HG03521 (cell line): Measurements from ENCODE around the gene SNAPC4.
"Not testable (repeated sequence)": the region's sequence is repeated elsewhere in the genome, so short reads cannot be mapped to it uniquely, and the experiment has no call there.

Experiments used
- ATAC-seq: cut with Tn5 transposase; IDR thresholded peaks from one replicate; pipeline ENCODE4 v1.9.1; 2021; ENCODE audit warnings: mild to moderate bottlenecking, moderate library complexity; ENCODE audit not compliant: unreplicated experiment

SNAPC4 gene

GRCh38 chr9:136433849-136434579, 34.0 kb upstream of the SNAPC4 start:
- no peak for ATAC-seq

DNA sequence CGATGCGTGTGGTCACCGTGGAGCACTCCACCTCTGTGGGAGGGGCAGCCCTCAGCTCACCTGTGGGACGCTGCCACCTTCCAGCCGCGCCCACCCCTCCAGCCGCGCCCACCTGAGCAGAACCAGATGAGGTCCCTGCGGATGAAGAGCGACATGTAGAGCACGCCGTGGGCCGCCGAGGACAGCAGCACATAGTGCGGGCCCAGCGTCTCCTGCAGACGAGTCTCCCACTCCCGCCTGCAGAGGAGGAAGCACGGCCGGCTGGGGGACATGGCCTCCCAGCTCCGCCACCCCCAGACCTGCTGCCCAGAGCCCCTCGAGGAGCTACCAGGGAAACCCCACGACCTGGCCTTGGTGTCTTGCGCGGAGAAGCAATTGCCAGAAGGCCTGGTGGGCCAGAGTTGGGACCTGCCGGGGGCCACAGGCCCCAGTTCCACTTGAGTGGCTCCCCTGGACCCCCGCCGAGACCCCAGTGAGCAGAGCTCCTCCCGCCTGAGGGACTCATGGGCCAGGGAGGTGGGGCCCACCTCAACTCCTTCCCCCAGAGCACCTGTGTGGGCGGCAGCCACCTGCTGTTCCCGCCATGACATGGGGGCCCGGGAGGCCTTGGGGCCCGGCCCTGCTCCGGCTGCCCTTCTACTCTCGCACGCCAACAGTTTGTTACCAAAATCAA, 33.2 kb upstream of the SNAPC4 start:
- no peak for ATAC-seq

DNA sequence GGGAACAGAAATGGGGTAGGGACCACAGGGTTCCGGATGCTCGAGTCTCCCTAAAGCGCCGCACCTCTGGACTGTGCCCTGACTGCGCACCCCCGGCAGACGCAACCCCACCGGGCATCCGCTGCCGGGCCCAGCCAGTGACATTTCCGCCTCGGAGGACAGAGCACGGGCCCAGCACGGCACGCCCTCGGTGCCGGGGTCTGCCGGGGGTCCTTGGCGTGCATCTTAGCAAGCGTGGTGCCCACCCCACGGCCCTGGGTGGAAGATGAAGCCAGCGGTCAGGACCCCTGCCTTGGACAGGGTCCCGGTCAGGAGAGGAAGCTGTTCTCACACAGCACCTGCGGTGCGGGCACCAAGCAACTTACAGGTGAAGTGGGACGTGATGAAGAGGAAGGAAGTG, 32.6 kb upstream of the SNAPC4 start:
- ATAC-seq = no peak

DNA sequence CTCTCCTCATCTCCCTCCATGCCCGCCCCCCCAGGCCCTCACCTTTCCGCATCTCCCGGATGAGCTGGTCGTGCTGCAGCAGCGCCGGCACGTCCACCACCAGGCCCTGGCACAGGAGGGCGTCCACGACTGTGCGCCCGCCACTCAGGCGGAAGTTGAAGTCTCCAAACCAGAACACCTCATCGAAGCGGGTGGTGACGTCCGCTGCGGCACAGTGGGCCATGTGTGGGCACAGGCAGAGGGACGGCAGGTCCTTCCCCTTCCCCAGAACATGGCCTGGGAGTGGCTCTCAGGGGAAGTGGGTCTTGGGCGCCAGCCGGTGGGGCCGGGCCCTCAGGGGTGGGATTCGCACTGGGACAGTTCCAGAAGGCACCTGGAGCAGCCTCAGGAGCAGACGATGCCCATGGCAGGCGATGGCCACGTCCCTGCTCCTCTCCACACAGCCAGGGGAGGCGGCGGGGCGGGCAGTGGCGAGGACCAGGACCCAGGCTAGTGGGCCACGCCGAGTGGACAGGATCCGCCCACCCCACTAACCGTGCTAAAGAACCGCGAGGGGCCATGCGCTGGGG, 31.9 kb upstream of the SNAPC4 start:
- ATAC-seq = no peak

DNA sequence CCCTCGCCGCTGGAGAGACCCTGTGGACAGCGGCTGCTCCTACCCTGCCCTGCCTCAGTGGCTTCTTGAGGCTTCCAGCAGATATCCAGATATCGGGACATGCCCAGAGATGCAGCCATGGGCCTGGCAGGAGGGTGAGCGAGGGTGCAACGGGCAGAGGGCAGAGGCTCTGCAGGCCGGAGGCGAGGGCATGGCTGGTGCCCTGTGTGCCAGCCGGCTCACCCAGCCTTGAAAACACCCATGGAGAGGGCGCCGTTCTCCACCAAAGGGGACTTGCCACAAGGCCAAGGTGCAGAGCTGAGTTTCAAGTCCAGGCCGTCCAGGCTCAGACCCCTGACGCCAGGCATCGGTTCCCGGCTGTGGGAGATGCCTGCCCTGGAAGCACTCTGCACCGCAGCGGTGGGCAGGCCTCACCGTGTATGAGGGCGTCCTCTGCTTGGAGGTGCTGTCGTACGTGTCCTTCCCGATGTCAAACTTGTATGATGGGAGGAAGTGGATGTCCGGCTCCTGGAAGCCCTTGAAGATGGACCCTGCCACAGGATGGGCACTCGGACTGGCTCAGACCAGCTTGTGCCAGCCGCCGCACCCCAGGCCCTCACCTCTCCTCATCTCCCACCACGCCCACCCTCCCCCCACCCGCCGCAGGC, 30.7 kb upstream of the SNAPC4 start:
- no peak for ATAC-seq

- ATAC-seq = no peak
Observed at GRCh38 chr9:136429683-136430491, 29.9 kb upstream of the SNAPC4 start.

GRCh38 chr9:136429075-136429628, 29.2 kb upstream of the SNAPC4 start:
- no peak for ATAC-seq

DNA sequence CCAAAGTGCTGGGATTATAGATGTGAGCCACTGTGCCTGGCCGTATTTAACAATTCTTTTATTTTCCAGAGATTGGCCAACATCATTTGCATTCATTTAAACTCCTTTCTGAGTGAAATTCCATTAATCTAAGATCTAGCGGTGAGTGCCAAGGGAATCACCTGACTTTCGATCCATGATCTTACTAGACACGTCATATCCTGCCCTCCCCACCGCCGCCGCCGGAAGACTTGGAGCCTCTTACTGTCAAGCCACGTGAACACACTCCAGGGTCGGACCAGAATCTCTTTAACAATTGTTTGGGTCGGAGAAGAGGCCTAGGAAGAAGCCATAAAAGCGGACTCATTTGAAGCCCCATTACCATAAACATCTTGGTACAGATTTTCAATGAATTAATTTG, 26.8 kb upstream of the SNAPC4 start:
- ATAC-seq = no peak

- ATAC-seq = not testable (repeated sequence)
Observed at GRCh38 chr9:136425367-136425766, 25.4 kb upstream of the SNAPC4 start.

GRCh38 chr9:136424750-136425362, 24.9 kb upstream of the SNAPC4 start:
- ATAC-seq = no peak

- no peak for ATAC-seq
Observed at GRCh38 chr9:136423432-136424146, 23.6 kb upstream of the SNAPC4 start.

DNA sequence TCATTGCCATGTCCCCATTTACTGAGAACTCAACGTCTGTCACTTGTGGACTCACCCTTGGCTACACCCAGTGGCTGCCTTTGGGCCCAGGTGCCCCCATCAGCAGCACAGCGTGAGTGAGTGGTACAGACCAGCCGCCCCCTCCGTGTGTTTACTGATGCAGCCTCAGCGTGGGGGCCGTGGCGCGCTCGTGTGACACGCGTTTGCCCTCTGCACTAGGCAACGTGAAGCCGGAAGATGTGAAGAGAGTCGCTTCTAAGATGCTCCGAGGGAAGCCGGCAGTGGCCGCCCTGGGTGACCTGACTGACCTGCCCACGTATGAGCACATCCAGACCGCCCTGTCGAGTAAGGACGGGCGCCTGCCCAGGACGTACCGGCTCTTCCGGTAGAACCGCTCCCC, 22.9 kb upstream of the SNAPC4 start:
- ATAC-seq = no peak

DNA sequence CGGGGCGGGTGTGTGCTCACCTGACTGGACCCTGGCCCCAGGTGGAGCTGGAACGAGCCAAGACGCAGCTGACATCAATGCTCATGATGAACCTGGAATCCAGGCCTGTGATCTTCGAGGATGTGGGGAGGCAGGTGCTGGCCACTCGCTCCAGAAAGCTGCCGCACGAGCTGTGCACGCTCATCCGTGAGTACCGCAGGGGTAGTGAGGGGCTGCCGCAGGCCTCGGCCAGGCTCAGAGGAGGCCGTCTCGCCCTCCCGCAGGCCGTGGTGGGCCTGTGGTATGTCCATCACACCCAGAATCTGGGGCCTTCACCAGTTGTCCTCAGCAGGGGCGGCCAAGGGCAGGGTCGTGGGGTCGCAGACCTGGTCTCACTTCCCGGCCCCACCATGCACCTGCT, 21.8 kb upstream of the SNAPC4 start:
- no peak for ATAC-seq

DNA sequence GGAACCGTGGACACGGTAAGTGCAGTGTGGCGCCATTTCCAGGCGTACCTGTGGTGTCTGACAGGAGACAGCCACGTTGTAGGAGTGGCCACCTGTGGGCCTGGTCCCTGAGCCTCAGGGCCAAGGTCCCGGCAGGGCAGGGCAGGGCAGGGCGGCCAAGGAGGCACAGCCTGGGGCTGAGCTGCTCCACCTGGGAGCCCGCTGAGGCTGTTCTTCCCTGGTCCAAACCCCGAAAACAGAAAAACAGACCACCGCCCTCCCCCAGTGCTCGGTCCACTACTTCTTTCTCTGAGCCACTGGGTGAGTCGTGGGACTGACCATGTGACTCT, 19.1 kb upstream of the SNAPC4 start:
- no peak for ATAC-seq

DNA sequence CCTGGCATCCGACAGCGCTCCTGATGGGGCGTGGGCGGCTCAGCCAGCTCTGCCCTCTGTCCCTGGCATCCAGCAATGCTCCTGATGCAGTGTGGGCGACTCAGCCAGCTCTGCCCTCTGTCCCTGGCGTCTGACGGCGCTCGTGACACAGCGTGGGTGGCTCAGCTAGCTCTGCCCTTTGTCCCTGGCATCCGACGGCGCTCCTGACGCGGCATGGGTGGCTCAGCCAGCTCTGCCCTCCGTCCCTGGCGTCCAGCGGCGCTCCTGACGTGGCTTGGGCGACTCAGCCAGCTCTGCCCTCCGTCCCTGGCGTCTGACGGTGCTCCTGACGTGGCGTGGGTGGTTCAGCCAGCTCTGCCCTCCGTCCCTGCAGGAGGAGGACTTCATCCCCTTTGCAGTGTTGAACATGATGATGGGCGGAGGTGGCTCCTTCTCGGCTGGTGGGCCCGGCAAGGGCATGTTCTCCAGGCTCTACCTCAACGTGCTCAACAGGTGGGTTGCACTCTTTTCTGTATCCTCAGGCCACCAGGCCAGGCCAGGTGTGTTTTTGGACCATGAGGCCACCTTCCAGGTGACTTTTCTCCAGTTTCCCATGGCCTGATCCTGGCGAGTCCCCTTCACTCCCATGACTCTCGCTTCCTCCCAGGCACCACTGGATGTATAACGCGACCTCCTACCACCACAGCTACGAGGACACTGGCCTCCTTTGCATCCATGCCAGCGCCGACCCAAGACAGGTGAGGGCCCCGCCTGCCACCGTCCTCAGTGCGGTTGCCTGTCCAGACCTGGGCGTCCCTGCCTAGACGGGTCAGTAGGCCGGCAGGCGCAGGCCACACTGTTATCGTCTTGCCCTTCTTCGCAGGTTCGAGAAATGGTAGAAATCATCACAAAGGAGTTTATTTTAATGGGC, 18.5 kb upstream of the SNAPC4 start:
- no peak for ATAC-seq

GRCh38 chr9:136416914-136417313, 16.9 kb upstream of the SNAPC4 start:
- no peak for ATAC-seq

GRCh38 chr9:136416427-136416826, 16.5 kb upstream of the SNAPC4 start:
- ATAC-seq = no peak

- no peak for ATAC-seq
Observed at GRCh38 chr9:136412962-136413361, 13.0 kb upstream of the SNAPC4 start.

- ATAC-seq = no peak
Observed at GRCh38 chr9:136411378-136411777, 11.4 kb upstream of the SNAPC4 start.
